ENCODE data around the gene ATOH7. TPM values are rescaled to one million over a fixed set of nuclear protein-coding genes. Genes with fewer than 3 reads are reported as not detected.

Gene ATOH7
- total RNA-seq, 1 experiment from 2014 or later, result not detected

- no peak for TF ChIP-seq CTCF (conservative IDR thresholded peaks at IDR 0.05)
- no peak for TF ChIP-seq EZH2 (IDR thresholded peaks at IDR 0.05; ENCODE audit: low read depth)
- ChIA-PET CTCF (no interaction called here), POLR2A (ENCODE audit: unreplicated experiment) (no interaction called here)
- H3F3A ChIP-seq (ENCODE audit: insufficient read depth, low read depth), result no peaks in the 10 kb centered on the region
- no peak overlapping the region for H3K27ac ChIP-seq
- no peaks in the 10 kb centered on the region for H3K79me2 ChIP-seq (ENCODE audit: low read depth)
- H3K4me2 ChIP-seq, result no peak overlapping the region
- H3K27me3 ChIP-seq (ENCODE audit: insufficient read depth, low read depth), result no peaks in the 10 kb centered on the region
- no peaks in the 10 kb centered on the region for H3K9me3 ChIP-seq (ENCODE audit: insufficient read depth, low read depth)
- no peak overlapping the region for H2AFZ ChIP-seq
- no peaks in the 10 kb centered on the region for H3K9me2 ChIP-seq (ENCODE audit: insufficient read depth)
- H3K4me1 ChIP-seq (replicated peaks; ENCODE audit: insufficient read depth), result no peaks in the 10 kb centered on the region
- no peaks in the 10 kb centered on the region for H4K20me1 ChIP-seq (ENCODE audit: insufficient read depth)
- intact Hi-C loops (cut with micrococcal nuclease; ENCODE audit: unreplicated experiment), result no loop called here
- H3K4me3 ChIP-seq, result no peak overlapping the region
- DNase-seq, result no peak
- no TSS peak for BruUV-seq (replicated peaks)
- no peaks in the 10 kb centered on the region for H3K36me3 ChIP-seq (ENCODE audit: low read depth)
Measured at GRCh38 chr10:68237173-68237572, 5.3 kb upstream of the ATOH7 start.

GRCh38 chr10:68235581-68235980, 3.7 kb upstream of the ATOH7 start:
- BruUV-seq (replicated peaks), result no TSS peak
- intact Hi-C loops (cut with micrococcal nuclease; ENCODE audit: unreplicated experiment), result no loop called here
- Histone ChIP-seq H3F3A (ENCODE audit: insufficient read depth, low read depth) (no peaks in the 10 kb centered on the region), H3K4me2 (no peak overlapping the region), H3K79me2 (ENCODE audit: low read depth) (no peaks in the 10 kb centered on the region), H3K9me2 (ENCODE audit: insufficient read depth) (no peaks in the 10 kb centered on the region), H3K27ac (no peak overlapping the region), H3K9me3 (ENCODE audit: insufficient read depth, low read depth) (no peaks in the 10 kb centered on the region), H3K36me3 (ENCODE audit: low read depth) (no peaks in the 10 kb centered on the region), H3K27me3 (ENCODE audit: insufficient read depth, low read depth) (no peaks in the 10 kb centered on the region), H3K4me1 (replicated peaks; ENCODE audit: insufficient read depth) (peaks cover 8% of the 10 kb centered on the region), H3K4me3 (no peak overlapping the region), H4K20me1 (ENCODE audit: insufficient read depth) (no peaks in the 10 kb centered on the region), H2AFZ (no peak overlapping the region)
- TF ChIP-seq CTCF (conservative IDR thresholded peaks at IDR 0.05) (no peak), EZH2 (IDR thresholded peaks at IDR 0.05; ENCODE audit: low read depth) (no peak)
- CTCF ChIA-PET, result interaction anchor here (0.9 kb wide), 1 partner anchor 181 kb away, joined by 3 read pairs; no protein-coding TSS in a partner anchor
- DNase-seq, result no peak
- POLR2A ChIA-PET (ENCODE audit: unreplicated experiment), result no interaction called here

GRCh38 chr10:68235111-68235510, 3.2 kb upstream of the ATOH7 start:
- intact Hi-C loops (cut with micrococcal nuclease; ENCODE audit: unreplicated experiment), result no loop called here
- DNase-seq, result peak in 1 of 2 experiments; percentile 47
- H3K79me2 ChIP-seq (ENCODE audit: low read depth), result no peaks in the 10 kb centered on the region

More at GRCh38 chr10:68235111-68235510, 3.2 kb upstream of the ATOH7 start:
- H3K27me3 ChIP-seq (ENCODE audit: insufficient read depth, low read depth), result no peaks in the 10 kb centered on the region
- no peak overlapping the region for H3K4me2 ChIP-seq
- ChIA-PET POLR2A (ENCODE audit: unreplicated experiment) (no interaction called here), CTCF (no interaction called here)
- H3K4me3 ChIP-seq, result no peak overlapping the region
- H3F3A ChIP-seq (ENCODE audit: insufficient read depth, low read depth), result no peaks in the 10 kb centered on the region
- BruUV-seq (replicated peaks), result no TSS peak
- no peak overlapping the region for H2AFZ ChIP-seq
- H3K27ac ChIP-seq, result no peak overlapping the region
- no peaks in the 10 kb centered on the region for H3K9me3 ChIP-seq (ENCODE audit: insufficient read depth, low read depth)
- no peaks in the 10 kb centered on the region for H3K9me2 ChIP-seq (ENCODE audit: insufficient read depth)
- H4K20me1 ChIP-seq (ENCODE audit: insufficient read depth), result no peaks in the 10 kb centered on the region
- peaks cover 13% of the 10 kb centered on the region for H3K4me1 ChIP-seq (replicated peaks; ENCODE audit: insufficient read depth)
- TF ChIP-seq CTCF (conservative IDR thresholded peaks at IDR 0.05), result no peak
- TF ChIP-seq EZH2 (IDR thresholded peaks at IDR 0.05; ENCODE audit: low read depth), result no peak
- no peaks in the 10 kb centered on the region for H3K36me3 ChIP-seq (ENCODE audit: low read depth)

Measured in PC-9 (cell line).